Natural killer cell (primary cell): ENCODE results near the gene ORMDL3. TPM values are rescaled to one million over a fixed set of nuclear protein-coding genes. Genes with fewer than 3 reads are reported as not detected.

Source experiments
- ATAC-seq, 3 donors: fragments of 150-1000 bp in 2 of 3; fragments of 200-7000 bp in 1 of 3; cut with Tn5 transposase; 1 replicate in 1 of 3; 2 replicates in 2 of 3; pipeline ENCODE4 v1.10.0; 2021; ENCODE audit warnings: mild to moderate bottlenecking in 2 of 3, moderate library complexity in 2 of 3
- DNase-seq, 2 donors: peaks; one replicate each; pipeline versions ENCODE4 v3.0.0 to v3.0.0-alpha.2; 2013 to 2021; ENCODE audit warnings: mixed read lengths in 1 of 2
- H3K27ac ChIP-seq: one replicate; pipeline ENCODE4 v1.5.1; 2013; ENCODE audit warnings: mild to moderate bottlenecking, low read length
- H3K27me3 ChIP-seq: one replicate; pipeline ENCODE4 v1.6.1; 2013; ENCODE audit warnings: low read length; ENCODE audit not compliant: control insufficient read depth, insufficient read depth
- H3K36me3 ChIP-seq: one replicate; pipeline ENCODE4 v1.6.1; 2013; ENCODE audit warnings: low read length; ENCODE audit not compliant: control insufficient read depth, insufficient read depth
- H3K4me1 ChIP-seq: one replicate; pipeline ENCODE4 v1.6.1; 2013; ENCODE audit warnings: low read length; ENCODE audit not compliant: control insufficient read depth, insufficient read depth
- H3K4me3 ChIP-seq: one replicate; pipeline ENCODE4 v1.5.1; 2013; ENCODE audit warnings: low read length
- H3K9me3 ChIP-seq: one replicate; pipeline ENCODE4 v1.6.1; 2013; ENCODE audit warnings: low read length; ENCODE audit not compliant: control insufficient read depth, insufficient read depth
- H3K27ac Mint-ChIP-seq, 2 donors: one replicate each; pipeline ENCODE4 v1.8.0; 2022; ENCODE audit warnings: mild to moderate bottlenecking in 2 of 2, mixed read lengths in 2 of 2, moderate library complexity in 1 of 2
- H3K27me3 Mint-ChIP-seq, 2 donors: one replicate each; pipeline ENCODE4 v1.8.0; 2022; ENCODE audit warnings: low read depth in 2 of 2, mixed read lengths in 2 of 2
- H3K36me3 Mint-ChIP-seq: one replicate; pipeline ENCODE4 v1.8.0; 2022; ENCODE audit warnings: mixed read lengths
- H3K4me1 Mint-ChIP-seq, 2 donors: one replicate each; pipeline ENCODE4 v1.8.0; 2022; ENCODE audit warnings: mixed read lengths in 2 of 2
- H3K4me3 Mint-ChIP-seq: one replicate; pipeline ENCODE4 v1.8.0; 2022; ENCODE audit warnings: mild to moderate bottlenecking, moderate library complexity, mixed read lengths
- H3K9me3 Mint-ChIP-seq, 2 donors: one replicate each; pipeline ENCODE4 v1.8.0; 2022; ENCODE audit warnings: mixed read lengths in 2 of 2
- WGBS: methylation state at CpG from one replicate; pipeline ENCODE4 v1.1.7; 2013; ENCODE audit warnings: missing lambda C conversion rate; ENCODE audit not compliant: insufficient coverage; 5-methylcytosine and 5-hydroxymethylcytosine counted together
- intact Hi-C: fragments of 100-400 bp; cut with micrococcal nuclease; formaldehyde crosslinking; loops from one replicate; pipeline ENCODE4 v1.14.2; 2022
- total RNA-seq, 4 donors: library from RNA; stranded (reverse); fragments of 120-200 nt in 1 of 4; gene quantifications; one replicate each; pipeline versions ENCODE4 v1.2.3 to v1.2.4, GENCODE V29; 2013 to 2022
- TF ChIP-seq, protein P1 (sequence below): fragments of 200-600 bp; IDR thresholded peaks from one replicate; pipeline ENCODE4 v1.8.0; 2022; ENCODE audit warnings: antibody characterized with exemption

The ORMDL3 gene
- total RNA-seq, 3 donors from 2014 or later (not counting 1 experiment from before 2014, with no cell fraction given): 61.6 to 121 (median 77.2) TPM

DNA sequence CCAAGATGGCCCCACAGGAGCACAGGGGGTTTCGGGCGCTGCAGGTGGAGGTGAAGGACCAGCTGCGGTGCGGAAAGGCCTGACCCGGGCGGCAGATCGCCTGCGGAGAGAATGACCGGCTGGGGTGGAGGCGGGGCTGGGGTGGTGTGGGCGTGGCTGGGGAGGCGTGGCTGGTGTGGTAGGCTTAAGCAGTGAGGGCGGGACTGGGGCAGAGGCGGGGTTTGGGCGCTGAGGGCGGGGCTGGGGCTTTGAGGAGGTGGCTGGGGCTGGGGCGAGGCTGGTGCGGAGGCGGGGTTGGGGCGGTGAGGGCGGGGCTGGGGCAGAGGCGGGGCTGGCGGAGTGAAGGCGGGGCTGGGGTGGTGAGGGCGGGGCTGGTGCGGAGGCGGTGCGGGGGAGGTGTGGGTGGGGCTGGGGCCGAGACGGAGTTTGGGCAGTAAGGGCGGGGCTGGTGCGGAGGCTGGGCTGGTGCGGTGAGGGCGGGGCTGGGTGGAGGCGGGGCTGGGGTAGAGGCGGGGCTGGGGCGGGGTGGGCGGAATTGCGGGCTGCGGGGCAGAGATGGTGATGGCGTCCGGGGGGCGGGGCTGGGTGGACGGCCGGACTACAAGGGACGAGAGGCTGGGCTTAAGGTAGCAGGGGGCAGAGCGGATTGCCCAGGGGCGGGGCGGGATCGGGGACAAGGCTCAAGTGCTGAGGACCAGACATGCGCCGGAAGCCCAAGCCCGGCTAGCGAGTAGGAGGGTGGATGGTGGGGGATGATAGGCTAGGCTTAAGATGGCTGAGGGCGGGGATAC lies 25.5 kb upstream of the ORMDL3 start:
- H3K9me3 Mint-ChIP-seq: no peaks in the 10 kb centered on the region
- H3K36me3 ChIP-seq: no peaks in the 10 kb centered on the region
- H3K4me1 ChIP-seq: peaks cover 18% of the 10 kb centered on the region
- intact Hi-C loops: no loop called here
- peak; percentile 83 to 97 for DNase-seq
- H3K36me3 Mint-ChIP-seq: no peaks in the 10 kb centered on the region
- TF ChIP-seq, protein P1, sequence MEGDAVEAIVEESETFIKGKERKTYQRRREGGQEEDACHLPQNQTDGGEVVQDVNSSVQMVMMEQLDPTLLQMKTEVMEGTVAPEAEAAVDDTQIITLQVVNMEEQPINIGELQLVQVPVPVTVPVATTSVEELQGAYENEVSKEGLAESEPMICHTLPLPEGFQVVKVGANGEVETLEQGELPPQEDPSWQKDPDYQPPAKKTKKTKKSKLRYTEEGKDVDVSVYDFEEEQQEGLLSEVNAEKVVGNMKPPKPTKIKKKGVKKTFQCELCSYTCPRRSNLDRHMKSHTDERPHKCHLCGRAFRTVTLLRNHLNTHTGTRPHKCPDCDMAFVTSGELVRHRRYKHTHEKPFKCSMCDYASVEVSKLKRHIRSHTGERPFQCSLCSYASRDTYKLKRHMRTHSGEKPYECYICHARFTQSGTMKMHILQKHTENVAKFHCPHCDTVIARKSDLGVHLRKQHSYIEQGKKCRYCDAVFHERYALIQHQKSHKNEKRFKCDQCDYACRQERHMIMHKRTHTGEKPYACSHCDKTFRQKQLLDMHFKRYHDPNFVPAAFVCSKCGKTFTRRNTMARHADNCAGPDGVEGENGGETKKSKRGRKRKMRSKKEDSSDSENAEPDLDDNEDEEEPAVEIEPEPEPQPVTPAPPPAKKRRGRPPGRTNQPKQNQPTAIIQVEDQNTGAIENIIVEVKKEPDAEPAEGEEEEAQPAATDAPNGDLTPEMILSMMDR: no peak
- under 1% methylated on average over 49 of the region's 55 CpGs for WGBS
- H3K4me3 Mint-ChIP-seq: peak overlapping the region; percentile 77
- H3K9me3 ChIP-seq: no peaks in the 10 kb centered on the region
- peak; percentile 86 to 95 (median 87) for ATAC-seq
- H3K27ac Mint-ChIP-seq: peak overlapping the region; percentile 71 to 83
- peak overlapping the region; percentile 56 for H3K27ac ChIP-seq
- H3K4me1 Mint-ChIP-seq: peaks cover 0 to 5% of the 10 kb centered on the region in 2 donors
- peak overlapping the region; percentile 46 for H3K4me3 ChIP-seq
- H3K27me3 Mint-ChIP-seq: no peaks in the 10 kb centered on the region
- no peaks in the 10 kb centered on the region for H3K27me3 ChIP-seq

DNA sequence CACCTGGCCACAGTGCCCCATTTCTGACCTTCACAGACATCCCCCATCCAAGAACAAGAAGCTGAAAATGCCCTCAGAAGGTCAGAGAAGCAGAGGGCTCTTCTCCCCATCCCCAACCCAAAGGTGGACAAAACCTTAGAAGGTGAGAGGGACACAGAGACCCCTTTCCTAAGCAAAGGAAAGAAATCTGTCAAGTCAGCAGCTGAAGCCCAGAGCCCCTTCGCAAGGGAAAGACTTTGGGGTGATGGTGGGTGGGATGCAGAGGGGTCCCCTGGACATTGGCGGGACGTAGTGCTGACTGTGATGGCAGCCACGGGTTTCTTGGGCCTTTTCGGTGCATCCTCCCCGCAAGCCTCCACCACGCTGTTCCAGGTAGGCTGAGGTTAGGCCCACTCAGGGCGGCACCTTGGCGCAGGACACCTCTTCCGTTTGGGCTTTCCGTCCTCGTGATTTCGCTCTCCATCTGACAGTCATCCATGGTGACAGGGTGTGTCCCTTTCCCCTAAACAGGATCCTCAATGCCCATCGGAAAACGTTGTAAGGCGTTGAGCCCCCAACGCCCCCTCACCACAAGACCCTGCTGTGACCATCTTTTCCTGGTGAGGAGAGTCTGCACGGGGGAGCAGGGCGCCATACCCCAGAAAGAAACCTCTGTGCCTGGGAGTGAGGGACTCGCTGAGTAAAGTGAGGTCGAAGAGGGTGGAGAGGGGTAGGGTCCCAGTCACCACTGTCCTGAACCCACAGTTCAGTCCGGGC lies 24.7 kb upstream of the ORMDL3 start:
- 71% methylated on average over 22 of the region's 22 CpGs for WGBS
- ATAC-seq: no peak
- H3K27me3 ChIP-seq: no peaks in the 10 kb centered on the region
- H3K4me1 ChIP-seq: peaks cover 18% of the 10 kb centered on the region
- Mint-ChIP-seq H3K4me1 (peaks cover 0 to 5% of the 10 kb centered on the region in 2 donors), H3K4me3 (peak overlapping the region; percentile 61), H3K27me3 (no peaks in the 10 kb centered on the region), H3K27ac (peak overlapping the region in 1 of 2 donors; percentile 58), H3K36me3 (no peaks in the 10 kb centered on the region), H3K9me3 (no peaks in the 10 kb centered on the region)
- TF ChIP-seq, protein P1: no peak
- DNase-seq: no peak
- H3K36me3 ChIP-seq: no peaks in the 10 kb centered on the region
- peak overlapping the region; percentile 56 for H3K27ac ChIP-seq
- intact Hi-C loops: no loop called here
- H3K9me3 ChIP-seq: no peaks in the 10 kb centered on the region
- peak overlapping the region; percentile 46 for H3K4me3 ChIP-seq

DNA sequence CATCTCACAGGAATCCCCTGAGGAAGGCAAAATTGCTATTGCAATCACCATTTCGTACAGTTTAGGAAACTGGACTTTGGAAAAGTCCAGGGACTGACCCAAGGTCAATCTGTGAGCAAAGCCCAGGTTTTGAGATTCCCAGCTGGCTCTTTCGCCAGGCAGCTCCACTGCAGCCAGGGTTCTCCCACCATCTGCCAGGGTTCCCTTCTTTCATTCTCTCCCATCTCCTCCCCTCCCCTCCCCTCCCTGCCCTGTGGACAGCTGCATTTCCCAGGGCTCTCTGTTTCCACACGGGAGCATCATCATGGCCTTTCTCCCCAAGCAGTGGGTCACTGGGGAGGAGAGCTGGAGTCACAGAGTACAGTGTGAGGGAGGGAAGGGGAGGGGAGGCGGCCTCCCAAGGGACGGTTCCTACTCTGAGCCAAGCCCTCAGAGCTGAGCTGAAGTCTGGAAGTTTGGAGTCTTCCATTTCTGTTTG lies 23.5 kb upstream of the ORMDL3 start:
- 82% methylated on average over 5 of the region's 5 CpGs for WGBS
- H3K9me3 ChIP-seq: no peaks in the 10 kb centered on the region
- intact Hi-C loops: no loop called here
- ATAC-seq (no peak), DNase-seq (no peak)
- Mint-ChIP-seq H3K27me3 (no peaks in the 10 kb centered on the region), H3K36me3 (no peaks in the 10 kb centered on the region), H3K4me3 (no peak overlapping the region), H3K4me1 (peaks cover 0 to 5% of the 10 kb centered on the region in 2 donors), H3K9me3 (no peaks in the 10 kb centered on the region), H3K27ac (no peak overlapping the region)
- H3K36me3 ChIP-seq: no peaks in the 10 kb centered on the region
- H3K27me3 ChIP-seq: no peaks in the 10 kb centered on the region
- H3K27ac ChIP-seq: no peak overlapping the region
- H3K4me1 ChIP-seq: peaks cover 18% of the 10 kb centered on the region
- TF ChIP-seq, protein P1: no peak
- H3K4me3 ChIP-seq: no peak overlapping the region
